Bronchial epithelial cell (primary cell): ENCODE measurements around the gene CADM2. TPM values are rescaled to one million over a fixed set of nuclear protein-coding genes. Genes with fewer than 3 reads are reported as not detected.
A peak's percentile ranks its signal among the peaks of the same experiment; 100 is the strongest.

Experiments
- DNase-seq: peaks from one replicate; pipeline ENCODE4 v3.0.0-alpha.2; 2010; ENCODE audit warnings: low read depth
- FAIRE-seq: peaks from 2 replicates; lab custom pipeline; 2011; peaks lifted over from hg19 to GRCh38; lab: Jason Lieb, UNC
- H3K27me3 ChIP-seq: 2 replicates; pipeline ENCODE4 v1.5.1; 2011; ENCODE audit warnings: low read length; ENCODE audit not compliant: control insufficient read depth, insufficient read depth
- H3K36me3 ChIP-seq: 2 replicates; pipeline ENCODE4 v1.5.1; 2011; ENCODE audit warnings: low read length; ENCODE audit not compliant: control insufficient read depth, insufficient read depth
- H3K4me3 ChIP-seq: 2 replicates; pipeline ENCODE4 v1.5.1; 2011; ENCODE audit warnings: mild to moderate bottlenecking, low read depth, low read length, control low read depth
- total RNA-seq: library from RNA; depleted of rRNA; stranded (reverse); fragments of >200 nt; gene quantifications from 2 replicates; pipeline ENCODE4 v1.2.1, GENCODE V29; 2014
- TF ChIP-seq, protein P1 (sequence below): IDR thresholded peaks from 2 replicates; pipeline ENCODE4 v1.5.1; 2011; ENCODE audit warnings: mild to moderate bottlenecking, moderate library complexity, low read length, control low read depth, inconsistent platforms; ENCODE audit not compliant: insufficient read depth, severe bottlenecking

Gene CADM2
- total RNA-seq, 1 donor from 2014 or later, result under 0.01 TPM

- FAIRE-seq (no peak), DNase-seq (no peak)
- no peak overlapping the region for H3K4me3 ChIP-seq
- H3K36me3 ChIP-seq, result no peaks in the 10 kb centered on the region
- TF ChIP-seq, protein P1, sequence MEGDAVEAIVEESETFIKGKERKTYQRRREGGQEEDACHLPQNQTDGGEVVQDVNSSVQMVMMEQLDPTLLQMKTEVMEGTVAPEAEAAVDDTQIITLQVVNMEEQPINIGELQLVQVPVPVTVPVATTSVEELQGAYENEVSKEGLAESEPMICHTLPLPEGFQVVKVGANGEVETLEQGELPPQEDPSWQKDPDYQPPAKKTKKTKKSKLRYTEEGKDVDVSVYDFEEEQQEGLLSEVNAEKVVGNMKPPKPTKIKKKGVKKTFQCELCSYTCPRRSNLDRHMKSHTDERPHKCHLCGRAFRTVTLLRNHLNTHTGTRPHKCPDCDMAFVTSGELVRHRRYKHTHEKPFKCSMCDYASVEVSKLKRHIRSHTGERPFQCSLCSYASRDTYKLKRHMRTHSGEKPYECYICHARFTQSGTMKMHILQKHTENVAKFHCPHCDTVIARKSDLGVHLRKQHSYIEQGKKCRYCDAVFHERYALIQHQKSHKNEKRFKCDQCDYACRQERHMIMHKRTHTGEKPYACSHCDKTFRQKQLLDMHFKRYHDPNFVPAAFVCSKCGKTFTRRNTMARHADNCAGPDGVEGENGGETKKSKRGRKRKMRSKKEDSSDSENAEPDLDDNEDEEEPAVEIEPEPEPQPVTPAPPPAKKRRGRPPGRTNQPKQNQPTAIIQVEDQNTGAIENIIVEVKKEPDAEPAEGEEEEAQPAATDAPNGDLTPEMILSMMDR, result no peak
- H3K27me3 ChIP-seq, result no peaks in the 10 kb centered on the region
Measured at GRCh38 chr3:85903434-85903833, 944.6 kb downstream of the CADM2 start.

GRCh38 chr3:85912980-85913379 lies 954.2 kb downstream of the CADM2 start:
- Histone ChIP-seq H3K36me3 (no peaks in the 10 kb centered on the region), H3K4me3 (no peak overlapping the region), H3K27me3 (no peaks in the 10 kb centered on the region)
- FAIRE-seq (no peak), DNase-seq (peak; percentile 82)
- TF ChIP-seq, protein P1, result no peak

DNA sequence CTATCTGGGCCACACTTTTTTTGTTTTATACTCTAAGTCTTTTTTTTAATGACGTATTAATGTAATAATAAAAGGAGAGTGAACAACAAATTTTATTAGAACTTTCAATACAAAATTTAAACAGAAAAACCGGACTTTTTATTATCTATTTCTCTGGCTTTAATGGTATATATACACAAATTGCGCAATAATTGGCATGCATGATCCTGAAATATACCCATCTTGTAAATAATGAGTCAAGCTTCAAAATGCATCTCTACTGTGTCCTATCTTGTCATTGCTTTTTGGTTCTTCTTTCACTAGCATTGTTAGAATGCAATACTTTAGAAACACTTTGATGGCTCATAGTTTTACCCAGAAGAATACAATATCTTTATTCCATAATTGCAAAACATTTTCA lies 963.6 kb downstream of the CADM2 start:
- DNase-seq (no peak), FAIRE-seq (no peak)
- Histone ChIP-seq H3K4me3 (no peak overlapping the region), H3K27me3 (no peaks in the 10 kb centered on the region), H3K36me3 (no peaks in the 10 kb centered on the region)
- TF ChIP-seq, protein P1, result no peak

DNA sequence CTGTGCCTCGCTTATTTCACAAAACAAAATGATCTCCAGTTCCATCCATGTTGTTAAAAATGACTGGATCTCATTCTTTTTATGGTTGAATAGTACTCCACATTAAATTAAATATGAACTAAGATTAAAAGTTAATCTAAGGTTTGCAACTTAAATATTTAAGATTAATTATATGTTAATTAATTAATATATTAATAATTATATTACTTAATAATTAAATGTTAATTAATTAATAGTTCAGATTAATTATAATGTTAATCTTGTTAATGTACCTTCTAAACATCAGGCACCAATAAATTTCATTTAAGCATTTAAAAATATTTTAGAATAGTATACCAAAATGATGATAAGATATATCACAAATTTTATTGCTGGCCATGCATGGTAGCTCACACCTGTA lies 971.9 kb downstream of the CADM2 start:
- FAIRE-seq (no peak), DNase-seq (no peak)
- no peak overlapping the region for H3K4me3 ChIP-seq
- H3K27me3 ChIP-seq, result no peaks in the 10 kb centered on the region
- TF ChIP-seq, protein P1, result no peak
- no peaks in the 10 kb centered on the region for H3K36me3 ChIP-seq

DNA sequence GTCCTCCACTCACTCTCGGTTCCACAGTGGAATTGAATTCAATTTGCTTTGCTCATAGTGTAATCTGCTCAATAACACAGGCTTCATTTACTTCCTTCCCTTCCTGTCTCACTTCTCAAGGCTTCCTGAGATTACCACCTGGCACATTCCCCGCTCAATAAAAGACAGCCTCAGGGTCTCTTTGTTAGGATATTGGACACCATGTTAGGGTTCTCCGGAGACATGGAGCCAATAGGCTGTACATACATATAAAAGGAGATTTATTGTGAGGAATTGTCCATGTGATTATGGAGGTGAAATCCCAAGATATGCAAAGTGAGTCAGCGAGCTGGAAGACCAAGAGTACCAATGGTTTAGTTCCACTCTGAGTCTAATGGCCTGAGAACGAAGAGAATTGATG lies 974.5 kb downstream of the CADM2 start:
- H3K36me3 ChIP-seq, result no peaks in the 10 kb centered on the region
- no peaks in the 10 kb centered on the region for H3K27me3 ChIP-seq
- DNase-seq, result no peak
- TF ChIP-seq, protein P1, result no peak
- no peak for FAIRE-seq
- H3K4me3 ChIP-seq, result no peak overlapping the region

DNA sequence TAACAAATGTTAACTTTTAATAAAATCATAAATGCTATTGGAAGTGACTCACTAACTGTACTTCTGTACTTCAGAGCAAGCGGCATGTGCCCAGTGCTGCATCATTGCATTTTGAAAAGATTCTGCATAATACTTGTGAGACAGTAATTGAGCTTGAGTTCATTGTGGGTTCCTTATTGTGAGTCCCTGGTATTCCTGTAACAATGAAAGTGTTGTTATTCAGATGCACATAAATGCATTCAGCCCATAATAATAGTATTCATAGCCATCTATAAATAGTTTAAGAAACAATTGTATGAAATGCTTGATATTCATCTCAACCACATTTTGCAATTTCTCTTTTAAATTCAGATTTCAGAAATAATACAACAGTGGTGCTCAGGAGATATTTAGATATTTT lies 976.4 kb downstream of the CADM2 start:
- TF ChIP-seq, protein P1, result no peak
- no peaks in the 10 kb centered on the region for H3K36me3 ChIP-seq
- H3K4me3 ChIP-seq, result no peak overlapping the region
- no peak for DNase-seq
- H3K27me3 ChIP-seq, result no peaks in the 10 kb centered on the region
- FAIRE-seq, result no peak
